ENCODE data around the gene PSMA8.
"Not testable (repeated sequence)": the region's sequence is repeated elsewhere in the genome, so short reads cannot be mapped to it uniquely, and the experiment has no call there.

Gene PSMA8

DNA sequence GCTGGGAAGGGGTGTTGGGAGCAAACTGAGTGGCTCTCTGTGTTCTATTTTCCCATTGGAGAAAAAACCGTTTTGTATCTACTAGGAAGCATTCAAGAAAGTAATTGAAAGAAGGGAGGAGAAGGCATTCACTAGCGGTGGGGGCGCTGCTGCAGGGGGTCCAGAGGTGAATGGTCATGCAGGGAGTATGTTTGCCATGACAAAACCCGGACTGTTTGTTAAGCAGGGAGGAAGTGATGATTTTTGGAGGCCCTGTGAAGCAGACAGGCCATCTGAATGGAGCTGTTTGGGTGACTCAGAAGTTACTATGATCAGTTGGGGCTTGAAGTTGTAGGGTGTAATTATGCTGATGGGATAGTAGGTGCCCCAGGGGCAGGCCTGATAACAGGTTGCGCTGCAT, 99.5 kb downstream of the PSMA8 start:
- DNase-seq (ENCODE audit: low read depth, low spot score), result peak; percentile 56

DNA sequence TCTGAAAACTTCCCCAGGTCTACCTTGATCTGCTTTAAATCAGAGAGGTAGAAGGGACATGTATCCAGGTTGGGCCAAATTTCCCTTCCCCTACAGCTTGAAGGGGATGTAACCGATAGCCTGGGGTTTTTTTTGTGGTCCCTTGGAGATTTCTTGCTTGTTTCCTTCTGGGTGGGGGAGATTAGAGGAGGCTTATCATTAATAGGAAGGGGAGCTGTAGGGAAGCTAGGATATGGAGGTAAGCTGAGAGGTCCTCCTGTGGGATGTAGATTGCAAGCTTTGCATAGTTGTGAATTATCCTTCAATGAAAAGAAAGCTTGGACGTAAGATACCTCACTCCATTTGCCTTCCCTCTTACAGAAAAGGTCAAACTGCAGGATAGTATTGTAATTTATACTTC, 103.7 kb downstream of the PSMA8 start:
- not testable (repeated sequence) for DNase-seq (ENCODE audit: low read depth, low spot score)

DNA sequence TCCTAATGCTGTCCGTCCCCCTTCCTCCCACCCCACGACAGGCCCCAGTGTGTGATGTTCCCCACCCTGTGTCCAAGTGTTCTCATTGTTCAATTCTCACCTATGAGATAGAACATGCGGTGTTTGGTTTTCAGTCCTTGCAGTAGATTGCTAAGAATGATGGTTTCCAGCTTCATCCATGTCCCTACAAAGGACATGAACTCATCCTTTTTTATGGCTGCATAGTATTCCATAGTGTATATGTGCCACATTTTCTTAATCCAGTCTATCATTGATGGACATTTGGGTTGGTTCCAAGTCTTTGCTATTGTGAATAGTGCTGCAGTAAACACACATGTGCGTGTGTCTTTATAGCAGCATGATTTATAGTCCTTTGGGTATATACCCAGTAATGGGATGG, 105.0 kb downstream of the PSMA8 start:
- DNase-seq (ENCODE audit: low read depth, low spot score), result not testable (repeated sequence)

DNA sequence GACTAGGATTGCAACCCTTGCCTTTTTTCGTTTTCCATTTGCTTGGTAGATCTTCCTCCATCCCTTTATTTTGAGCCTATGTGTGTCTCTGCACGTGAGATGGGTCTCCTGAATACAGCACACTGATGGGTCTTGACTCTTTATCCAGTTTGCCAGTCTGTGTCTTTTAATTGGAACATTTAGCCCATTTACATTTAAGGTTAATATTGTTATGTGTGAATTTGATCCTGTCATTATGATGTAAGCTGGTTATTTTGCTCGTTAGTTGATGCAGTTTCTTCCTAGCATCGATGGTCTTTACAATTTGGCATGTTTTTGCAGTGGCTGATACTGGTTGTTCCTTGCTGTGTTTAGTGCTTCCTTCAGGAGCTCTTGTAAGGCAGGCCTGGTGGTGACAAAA, 108.7 kb downstream of the PSMA8 start:
- not testable (repeated sequence) for DNase-seq (ENCODE audit: low read depth, low spot score)

All from iPS DF 19.7 (cell line).